GM20000 (cell line): ENCODE results near the gene NAGPA.
A peak's percentile ranks its signal among the peaks of the same experiment; 100 is the strongest.

Source experiments
- DNase-seq: peaks from one replicate; pipeline ENCODE4 v3.0.0; 2012; ENCODE audit warnings: low spot score
- TF ChIP-seq, protein P1 (sequence below): IDR thresholded peaks from 2 replicates; pipeline ENCODE4 v1.5.1; 2012; ENCODE audit warnings: mild to moderate bottlenecking, control low read depth; ENCODE audit errors: extremely low read depth, missing control alignments

NAGPA gene

DNA sequence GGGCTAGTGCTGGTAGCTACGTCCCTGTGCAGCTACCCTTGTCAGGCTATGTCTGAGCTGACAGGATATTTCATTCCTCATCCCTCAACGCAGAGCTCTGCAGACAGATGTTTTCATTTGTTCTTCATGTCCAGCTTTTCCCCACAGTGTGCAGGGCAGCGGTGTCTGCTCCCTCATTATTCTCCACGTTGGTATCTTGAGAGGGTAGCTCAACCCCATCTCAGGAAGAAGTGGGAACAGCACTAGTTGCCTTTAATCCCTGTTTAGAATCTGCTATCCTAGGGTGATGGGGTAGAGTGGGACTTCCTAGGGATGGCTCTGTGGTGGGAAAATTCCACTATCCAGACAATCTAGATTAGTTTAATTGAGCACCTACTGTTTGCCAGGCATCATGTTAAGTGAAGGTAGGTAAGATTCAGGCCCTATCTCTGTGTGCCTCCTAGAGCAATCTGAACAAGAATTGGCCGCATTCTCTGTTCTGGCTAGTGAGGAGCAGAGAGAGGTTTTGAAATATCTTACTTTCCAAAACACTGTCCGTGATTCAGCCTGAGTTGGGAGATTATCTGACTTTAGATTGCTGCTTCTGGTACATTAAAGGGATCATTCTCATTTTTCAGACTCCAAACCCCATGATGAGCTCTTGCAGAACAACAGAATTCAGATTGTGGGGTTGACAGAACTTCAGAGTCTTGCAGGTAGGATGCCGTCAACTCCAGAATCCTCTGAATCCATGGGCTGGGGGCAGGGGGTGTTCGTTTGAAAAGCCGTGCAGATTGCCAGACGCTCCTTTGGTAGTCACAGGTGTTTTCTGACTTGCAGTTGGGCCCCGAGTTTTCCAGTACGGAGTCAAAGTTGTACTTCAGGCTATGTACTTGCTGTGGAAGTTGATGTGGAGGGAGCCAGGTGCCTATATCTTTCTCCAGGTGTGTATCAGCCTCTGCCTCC lies 38.9 kb upstream of the NAGPA start:
- DNase-seq = no peak
- TF ChIP-seq, protein P1, sequence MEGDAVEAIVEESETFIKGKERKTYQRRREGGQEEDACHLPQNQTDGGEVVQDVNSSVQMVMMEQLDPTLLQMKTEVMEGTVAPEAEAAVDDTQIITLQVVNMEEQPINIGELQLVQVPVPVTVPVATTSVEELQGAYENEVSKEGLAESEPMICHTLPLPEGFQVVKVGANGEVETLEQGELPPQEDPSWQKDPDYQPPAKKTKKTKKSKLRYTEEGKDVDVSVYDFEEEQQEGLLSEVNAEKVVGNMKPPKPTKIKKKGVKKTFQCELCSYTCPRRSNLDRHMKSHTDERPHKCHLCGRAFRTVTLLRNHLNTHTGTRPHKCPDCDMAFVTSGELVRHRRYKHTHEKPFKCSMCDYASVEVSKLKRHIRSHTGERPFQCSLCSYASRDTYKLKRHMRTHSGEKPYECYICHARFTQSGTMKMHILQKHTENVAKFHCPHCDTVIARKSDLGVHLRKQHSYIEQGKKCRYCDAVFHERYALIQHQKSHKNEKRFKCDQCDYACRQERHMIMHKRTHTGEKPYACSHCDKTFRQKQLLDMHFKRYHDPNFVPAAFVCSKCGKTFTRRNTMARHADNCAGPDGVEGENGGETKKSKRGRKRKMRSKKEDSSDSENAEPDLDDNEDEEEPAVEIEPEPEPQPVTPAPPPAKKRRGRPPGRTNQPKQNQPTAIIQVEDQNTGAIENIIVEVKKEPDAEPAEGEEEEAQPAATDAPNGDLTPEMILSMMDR = no peak

DNA sequence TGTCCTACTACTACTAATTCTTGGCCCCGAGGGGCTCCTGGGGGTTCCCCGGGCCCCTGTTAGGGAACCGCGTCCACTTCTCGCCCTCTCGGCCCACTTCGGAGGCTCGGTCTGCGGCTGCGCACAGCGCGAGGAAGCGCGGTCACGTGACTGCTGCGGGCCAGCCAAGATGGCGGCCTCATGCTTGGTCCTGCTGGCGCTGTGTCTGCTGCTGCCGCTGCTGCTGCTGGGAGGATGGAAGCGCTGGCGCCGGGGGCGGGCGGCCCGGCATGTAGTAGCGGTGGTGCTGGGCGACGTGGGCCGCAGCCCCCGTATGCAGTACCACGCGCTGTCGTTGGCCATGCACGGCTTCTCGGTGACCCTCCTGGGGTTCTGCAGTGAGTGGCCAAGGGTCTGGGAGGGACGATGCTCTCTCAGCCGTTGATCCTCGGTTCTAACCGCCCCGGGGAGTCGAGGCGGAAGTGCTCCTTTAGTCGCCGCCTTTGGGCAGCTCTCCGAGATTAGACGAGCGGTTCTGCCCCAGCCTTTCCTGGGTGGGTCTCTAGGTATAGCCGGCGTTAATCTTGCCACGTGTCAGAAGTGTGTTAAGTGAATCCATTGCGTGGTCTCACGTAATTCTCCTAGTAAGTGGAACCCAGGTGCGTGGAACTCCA lies 38.1 kb upstream of the NAGPA start, which contains the start of gene ALG1:
Gene ALG1 (plus strand): TSS at position 163 of the 653 bp plus-strand sequence. CDS start 7 bp downstream, at position 170.
- peak; percentile 94 for DNase-seq
- TF ChIP-seq, protein P1 = no peak

DNA sequence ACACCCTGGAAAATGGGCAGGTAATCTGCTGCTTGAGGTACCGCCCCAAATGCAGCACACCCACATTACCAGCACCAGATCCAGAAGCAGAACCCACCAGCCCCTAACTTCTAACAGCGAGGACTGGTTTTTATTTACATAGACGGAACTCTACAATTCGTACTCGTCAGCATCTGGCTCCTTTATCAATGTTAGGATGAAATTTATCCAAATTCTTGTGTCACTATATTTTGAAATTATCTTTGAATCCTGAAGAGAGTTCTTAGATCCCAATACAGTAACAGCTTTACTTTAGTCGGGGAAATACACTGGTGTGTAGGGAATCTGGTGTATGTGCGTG lies 37.6 kb upstream of the NAGPA start:
- TF ChIP-seq, protein P1 = no peak
- DNase-seq = no peak

DNA sequence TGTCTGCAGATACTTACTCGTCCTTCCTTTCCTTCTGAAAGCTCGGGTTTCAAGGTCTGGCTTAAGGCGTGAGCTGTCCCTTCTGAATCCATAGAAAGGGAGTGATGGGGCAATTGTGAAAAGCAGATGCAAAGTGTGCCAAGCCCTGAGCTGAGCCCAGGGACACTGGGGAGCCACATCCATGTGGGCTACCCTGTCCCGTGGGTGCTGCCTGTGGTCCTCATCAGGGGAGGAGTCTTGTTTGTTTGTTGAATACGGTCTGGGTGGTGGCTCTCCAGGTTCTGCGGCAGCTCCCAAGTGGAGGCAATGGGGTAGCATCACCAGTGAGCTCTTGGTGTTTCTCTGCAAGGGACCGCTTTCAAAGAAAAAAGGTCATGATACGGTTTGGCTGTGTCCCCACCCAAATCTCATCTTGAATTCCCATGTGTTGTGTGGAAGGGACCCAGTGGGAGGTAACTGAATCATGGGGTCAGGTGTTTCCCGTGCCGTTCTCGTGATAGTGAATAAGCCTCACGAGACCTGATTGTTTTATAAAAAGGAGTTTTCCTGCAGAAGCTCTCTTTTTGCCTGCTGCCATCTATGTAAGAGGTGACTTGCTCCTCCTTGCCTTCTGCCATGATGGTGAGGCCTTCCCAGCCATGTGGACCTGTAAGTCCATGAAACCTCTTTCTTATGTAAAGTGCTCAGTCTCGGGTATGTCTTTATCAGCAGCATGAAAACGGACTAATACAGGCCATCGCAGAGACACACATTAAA lies 36.9 kb upstream of the NAGPA start:
- TF ChIP-seq, protein P1 = no peak
- DNase-seq = no peak

DNA sequence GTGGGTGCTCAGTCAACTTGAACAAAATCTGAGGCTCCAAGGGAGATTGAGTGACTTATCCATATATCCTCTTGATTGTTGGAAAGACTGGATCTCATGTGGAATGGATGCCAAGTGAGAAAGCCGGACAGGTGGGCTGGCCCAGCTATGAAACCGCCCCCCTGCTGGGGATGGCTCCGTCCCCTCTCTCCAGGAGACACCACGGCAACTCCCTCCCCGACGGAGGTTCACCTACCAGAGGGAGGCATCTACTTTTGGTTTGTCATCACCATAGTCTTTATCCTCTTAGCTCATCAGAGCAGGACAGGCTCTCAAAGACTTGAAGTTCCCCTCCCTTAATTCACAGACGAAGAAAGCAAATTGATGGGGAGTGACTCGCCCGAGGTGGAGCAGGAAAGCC lies 36.1 kb upstream of the NAGPA start:
- TF ChIP-seq, protein P1 = no peak

DNA sequence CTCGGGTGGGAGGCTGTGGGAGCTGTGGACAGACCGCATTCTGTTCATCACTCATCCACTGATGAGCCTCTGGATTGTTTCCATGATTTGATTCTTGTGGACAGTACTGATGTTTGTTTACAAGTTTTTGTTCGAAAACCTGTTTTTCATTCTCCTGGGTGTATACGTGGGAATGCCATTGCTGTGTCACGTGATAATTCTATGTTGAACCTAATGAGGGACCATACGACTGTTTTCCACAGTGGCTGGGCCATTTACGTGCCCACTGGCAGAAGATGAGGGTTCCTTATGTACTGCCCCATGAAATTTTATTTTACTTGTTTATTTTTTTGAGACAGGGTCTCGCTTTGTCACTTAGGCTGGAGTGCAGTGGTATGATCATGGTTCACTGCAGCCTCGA lies 35.3 kb upstream of the NAGPA start:
- TF ChIP-seq, protein P1 = no peak
- no peak for DNase-seq

More for the DNA sequence above, 36.1 kb upstream of the NAGPA start:
- no peak for DNase-seq
